ENCODE data around the gene RIMBP3B.
"Not testable (repeated sequence)": the region's sequence is repeated elsewhere in the genome, so short reads cannot be mapped to it uniquely, and the experiment has no call there.

The RIMBP3B gene

DNA sequence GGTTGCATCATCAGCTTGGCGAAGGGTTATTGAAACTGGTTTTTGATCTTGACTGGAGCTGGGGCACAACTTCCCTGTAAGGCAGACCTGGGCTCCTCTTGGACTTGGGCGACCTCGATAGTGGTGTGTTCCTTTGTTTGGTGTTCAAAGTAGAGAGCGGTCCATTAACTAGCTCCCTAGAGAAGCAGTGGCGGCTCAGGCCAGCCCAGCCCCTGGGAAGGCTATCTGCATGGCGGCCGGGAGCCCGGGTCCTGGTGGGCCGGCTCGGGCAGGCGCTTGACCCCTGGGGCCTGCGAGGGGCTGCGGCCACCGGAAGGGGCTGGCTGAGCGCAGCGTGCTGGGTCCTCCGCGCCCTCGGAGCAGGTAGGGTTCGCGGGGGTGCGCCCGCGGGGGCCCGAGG is 32.8 kb downstream of the RIMBP3B start:
- DNase-seq, result peak; percentile 2
- ATAC-seq, result not testable (repeated sequence)

DNA sequence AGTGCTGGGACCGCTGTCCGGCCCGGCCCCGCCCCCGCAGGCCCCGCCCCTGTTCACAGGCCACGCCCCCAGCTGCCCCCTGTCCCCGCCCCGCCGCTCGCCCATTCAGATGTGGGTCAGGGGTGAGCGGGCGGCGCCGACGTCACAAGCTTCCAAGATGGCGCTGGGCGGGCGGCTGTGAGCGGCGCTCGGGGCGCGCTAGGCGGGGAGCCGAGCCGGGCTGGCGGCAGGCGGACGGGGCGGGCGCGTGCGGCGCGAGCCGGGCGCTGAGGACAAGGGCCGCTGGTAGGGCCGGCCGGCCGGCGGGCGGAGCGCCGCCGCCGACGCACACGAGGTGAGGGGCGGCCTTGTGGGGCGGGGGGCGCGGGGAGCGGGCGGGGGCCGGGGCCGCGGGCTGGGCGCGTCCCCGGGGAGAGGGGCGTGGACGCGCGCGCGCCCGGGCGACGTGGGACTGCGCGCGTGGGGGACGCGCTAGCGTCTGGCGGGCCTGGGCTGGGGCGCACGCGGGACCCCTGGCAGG is 33.7 kb downstream of the RIMBP3B start, which contains the start of gene HIC2:
Gene HIC2 (plus strand): TSS at position 145 of the 520 bp plus-strand sequence. CDS start 25,461 bp downstream, outside the sequence.
- DNase-seq (peak; percentile 3), ATAC-seq (peak; percentile 89)

DNA sequence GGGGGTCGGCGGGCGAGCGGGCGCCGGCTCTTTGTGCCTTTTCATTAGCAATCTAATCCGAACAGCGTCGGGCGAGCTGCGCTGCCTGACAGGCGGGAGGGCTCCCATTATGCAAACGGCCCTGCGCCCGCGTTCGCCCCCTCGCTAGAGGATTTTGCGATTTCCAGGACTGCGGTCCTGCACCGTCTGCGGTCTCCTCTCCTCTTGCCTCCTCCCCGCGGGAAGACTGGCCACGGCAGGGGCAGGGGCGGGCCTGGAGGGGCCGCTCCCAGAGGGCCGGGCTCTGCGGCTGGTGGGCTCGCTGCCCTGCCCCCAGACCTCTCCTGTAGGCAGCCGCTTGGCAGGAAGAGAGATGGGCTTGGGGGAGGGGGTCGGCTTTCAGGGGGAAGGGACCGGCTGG is 34.3 kb downstream of the RIMBP3B start:
- not testable (repeated sequence) for ATAC-seq
- peak; percentile 18 for DNase-seq

DNA sequence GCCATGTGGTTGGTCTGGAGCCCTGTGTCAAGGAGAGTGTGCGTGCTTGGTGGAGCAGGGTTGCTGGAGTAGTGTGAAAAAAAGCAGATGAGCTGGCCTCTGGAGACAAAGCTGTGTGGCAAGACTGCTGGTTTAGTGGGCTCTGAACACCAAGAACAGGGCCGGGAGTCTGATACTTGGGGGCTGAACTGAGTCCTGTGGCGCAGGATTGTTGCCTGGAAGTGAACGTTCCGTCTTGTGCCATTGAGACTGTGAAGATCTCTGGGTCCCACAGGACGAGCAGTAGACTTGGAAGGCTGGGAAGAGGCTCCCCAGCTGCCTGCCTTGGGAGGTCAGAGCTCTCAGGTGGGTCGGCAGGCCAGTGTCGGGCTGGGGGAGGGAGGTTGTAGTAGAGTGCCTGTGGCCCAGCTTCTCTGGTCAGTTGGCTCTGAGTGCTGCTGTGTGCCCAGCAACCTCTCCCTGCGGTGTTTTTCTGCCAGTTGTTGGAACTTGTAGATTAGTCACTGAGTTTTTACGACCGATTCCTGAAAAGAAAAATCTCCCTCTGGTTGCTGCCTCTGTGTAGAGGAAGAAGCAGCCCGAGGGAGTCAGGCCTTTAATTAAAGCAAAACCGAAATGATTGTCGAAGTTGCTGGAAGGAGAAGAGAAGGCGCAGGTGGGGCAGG is 35.6 kb downstream of the RIMBP3B start:
- not testable (repeated sequence) for DNase-seq, ATAC-seq

DNA sequence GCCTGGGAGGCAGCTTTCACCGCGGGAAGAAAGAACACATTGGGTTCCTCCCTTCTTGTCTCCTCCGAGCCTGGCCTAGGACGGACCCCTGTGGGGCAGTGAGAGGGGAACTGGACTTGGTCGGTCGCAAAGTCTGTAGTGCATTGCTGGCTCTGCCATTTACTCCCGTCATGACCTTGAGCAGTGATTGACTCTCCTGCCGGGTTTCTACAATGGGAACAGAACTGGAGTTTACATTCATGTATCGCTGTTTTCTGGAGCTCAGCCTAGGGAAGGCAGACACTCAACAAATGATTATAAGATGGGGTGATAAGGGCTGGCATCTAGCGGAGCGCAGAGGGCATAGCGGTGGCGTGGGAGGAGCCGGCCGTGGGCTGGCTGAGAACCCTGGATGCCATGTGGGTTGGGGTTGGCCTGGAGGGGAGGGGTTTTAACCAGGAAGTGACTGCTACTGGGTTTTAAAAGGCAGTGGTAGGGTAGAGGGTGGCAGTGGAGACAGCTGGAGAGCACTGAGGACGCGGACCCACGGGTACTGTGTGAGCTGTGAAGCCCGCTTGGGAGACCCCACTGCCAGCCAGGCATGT is 36.7 kb downstream of the RIMBP3B start:
- DNase-seq, result peak; percentile 3
- peak; percentile 52 for ATAC-seq

DNA sequence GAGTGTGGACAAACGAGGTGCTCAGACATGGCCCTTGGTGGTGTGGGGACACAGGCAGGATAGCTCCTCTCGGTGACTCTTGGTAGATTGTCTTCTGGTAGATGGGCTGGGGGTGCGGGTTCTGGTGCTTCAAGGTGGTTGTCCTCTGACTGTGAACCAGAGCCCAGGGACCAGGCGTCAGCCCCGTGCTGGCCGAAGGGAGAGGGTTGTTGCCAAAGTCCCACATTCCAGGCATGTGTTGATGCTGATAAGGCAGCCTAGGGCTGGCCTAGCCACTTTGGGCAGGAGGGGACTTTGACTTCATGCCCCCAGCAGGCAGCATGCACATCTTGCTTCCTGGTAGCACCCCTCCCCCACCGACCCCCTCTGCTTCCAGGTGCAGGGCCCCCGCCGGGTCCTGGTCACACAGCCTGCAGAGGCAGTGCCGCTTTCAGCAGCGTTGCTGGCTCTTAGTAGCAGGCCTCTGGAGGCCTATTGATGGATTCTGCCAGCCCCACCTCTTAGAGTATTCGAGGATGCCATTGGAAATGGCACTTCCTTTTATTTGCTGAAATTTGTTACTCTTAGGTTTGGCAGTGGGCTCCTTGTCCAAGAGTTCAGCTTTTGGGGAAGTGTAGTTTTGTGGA is 40.6 kb downstream of the RIMBP3B start:
- DNase-seq, ATAC-seq: not testable (repeated sequence)

DNA sequence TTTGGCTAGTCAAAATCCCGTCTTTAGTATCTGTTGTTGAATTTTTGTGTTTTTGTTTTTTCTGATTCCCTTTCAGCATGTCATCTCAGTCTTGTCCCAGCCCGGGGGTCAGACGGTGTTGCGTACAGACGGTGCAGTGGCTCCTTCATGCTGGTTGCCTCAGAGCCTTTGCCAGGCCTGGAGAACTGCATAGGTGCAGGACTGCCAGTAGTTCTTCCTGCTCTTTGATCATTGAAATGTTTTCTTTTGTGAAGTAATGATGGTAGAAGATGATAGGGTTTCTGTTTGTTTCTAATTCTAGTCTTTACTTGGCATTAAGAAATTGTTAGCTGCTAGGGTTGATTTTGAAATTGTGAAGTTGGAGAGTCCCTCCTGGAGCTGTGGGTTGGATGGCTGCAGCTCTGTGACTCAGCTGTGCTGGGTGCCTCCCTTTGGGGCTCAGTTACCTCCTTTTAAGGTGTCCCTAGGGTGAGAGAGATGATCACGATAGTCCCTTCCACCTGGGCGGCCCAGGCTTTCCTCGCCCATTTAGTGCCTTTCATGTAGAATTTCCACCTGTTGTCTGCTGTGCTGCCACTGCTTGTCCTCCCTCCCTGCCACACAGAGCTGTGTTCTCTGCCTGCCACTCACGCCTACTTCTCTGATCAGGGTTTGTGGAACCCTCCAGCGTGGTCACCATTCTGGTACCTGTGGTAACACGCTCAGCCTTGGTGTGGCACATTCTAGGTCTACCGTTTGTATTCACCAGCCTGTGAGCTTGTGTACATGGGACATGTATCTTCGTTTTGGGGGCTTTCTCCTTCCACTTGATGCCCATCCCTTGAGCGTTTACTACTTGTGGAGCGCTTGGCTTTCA is 51.1 kb downstream of the RIMBP3B start:
- ATAC-seq, result peak; percentile 88
- DNase-seq, result not testable (repeated sequence)

DNA sequence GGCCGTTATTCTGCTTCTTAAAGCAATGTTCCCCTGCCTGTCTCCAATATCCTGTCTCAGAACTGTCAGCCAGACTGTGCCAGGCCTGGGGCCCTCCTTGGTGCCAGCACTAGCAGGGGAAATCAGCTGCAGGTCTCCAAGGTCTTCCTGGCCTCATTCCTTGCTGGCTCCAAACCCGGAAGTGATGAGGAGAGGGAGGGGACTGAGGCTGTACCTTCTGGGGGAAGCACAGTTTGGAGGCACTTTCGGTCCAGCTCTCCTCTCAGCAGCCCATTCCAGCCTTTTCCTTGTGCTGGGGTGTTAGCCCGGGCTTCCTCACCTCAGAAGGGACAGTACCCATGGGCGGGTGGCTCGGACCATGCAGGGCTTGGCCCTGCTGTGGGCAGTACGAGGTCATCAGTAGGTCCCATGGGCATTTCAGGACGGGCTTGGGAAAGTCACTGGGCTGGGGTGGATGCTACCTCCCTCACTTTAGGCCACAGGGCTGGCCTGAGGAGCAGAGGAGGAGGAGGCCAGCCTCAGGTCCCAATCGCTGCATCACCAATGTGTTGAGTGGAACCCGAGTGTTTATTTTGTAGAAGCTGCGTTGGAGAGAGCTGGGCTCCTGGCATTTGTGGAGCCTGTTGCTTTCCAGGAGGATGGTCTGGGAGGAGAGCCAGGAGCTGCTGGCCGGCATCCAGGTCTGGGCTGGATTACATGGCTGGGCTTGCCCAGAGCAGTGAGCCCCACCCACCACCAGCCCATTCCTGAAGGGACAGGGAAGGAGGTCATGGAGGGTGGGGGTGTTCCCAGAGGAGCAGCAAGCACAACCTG is 52.7 kb downstream of the RIMBP3B start:
- not testable (repeated sequence) for ATAC-seq, DNase-seq

DNA sequence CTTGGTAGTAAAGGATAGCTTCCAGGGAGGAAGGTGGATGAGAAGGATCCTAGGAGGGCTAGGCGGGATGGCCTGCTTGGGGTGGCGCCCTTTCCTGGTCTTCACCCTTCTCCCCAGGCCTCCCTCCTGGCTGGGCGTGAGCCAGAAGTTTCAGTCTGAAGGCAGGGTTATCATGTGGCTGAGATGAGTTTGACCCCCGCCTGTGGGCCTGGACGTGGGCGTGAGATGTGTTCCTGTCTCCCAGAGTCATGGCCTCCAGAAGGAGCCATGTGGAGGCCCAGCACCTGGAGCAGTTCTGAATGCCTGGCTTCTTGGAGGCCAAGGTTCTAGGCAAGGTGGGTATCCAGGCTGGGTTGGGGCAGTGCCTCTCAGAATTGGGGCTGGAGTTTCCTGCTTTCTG is 54.5 kb downstream of the RIMBP3B start:
- DNase-seq, ATAC-seq: not testable (repeated sequence)

Measured in stimulated activated naive CD8-positive, alpha-beta T cell treated with anti-CD3 and anti-CD28 coated beads, Interleukin-15, Interleukin-2, amounts not matched to agents 100 U/mL and 50 U/mL, for 24 hours (primary cell).